ENCODE results near the gene NR2F6. TPM values are rescaled to one million over a fixed set of nuclear protein-coding genes. Genes with fewer than 3 reads are reported as not detected.

Gene NR2F6
- total RNA-seq, 1 experiment from 2014 or later = 26.3 TPM

- ChIA-PET CTCF (no interaction called here), POLR2A (ENCODE audit: low non-redundant PET) (no interaction called here)
- Histone ChIP-seq H3K27ac (ENCODE audit: low read depth, low read length, poor library complexity, severe bottlenecking) (no peak within 1 kb of the TSS), H3K9me3 (ENCODE audit: low read depth, low read length, poor library complexity, severe bottlenecking) (no peaks in the 10 kb centered on the region), H3K27me3 (replicated peaks; ENCODE audit: insufficient read depth, low read depth, low read length, poor library complexity) (no peaks in the 10 kb centered on the region), H3K4me1 (ENCODE audit: insufficient read depth, low read length, poor library complexity, severe bottlenecking) (peaks cover 6% of the 10 kb centered on the region), H3K36me3 (ENCODE audit: insufficient read depth, low read length, poor library complexity, severe bottlenecking) (peaks cover 5% of the 10 kb centered on the region), H3K4me3 (ENCODE audit: low read depth, low read length, poor library complexity, severe bottlenecking) (no peak within 1 kb of the TSS)
- DNase-seq (ENCODE audit: low spot score) = no peak
- TF ChIP-seq, protein P1, sequence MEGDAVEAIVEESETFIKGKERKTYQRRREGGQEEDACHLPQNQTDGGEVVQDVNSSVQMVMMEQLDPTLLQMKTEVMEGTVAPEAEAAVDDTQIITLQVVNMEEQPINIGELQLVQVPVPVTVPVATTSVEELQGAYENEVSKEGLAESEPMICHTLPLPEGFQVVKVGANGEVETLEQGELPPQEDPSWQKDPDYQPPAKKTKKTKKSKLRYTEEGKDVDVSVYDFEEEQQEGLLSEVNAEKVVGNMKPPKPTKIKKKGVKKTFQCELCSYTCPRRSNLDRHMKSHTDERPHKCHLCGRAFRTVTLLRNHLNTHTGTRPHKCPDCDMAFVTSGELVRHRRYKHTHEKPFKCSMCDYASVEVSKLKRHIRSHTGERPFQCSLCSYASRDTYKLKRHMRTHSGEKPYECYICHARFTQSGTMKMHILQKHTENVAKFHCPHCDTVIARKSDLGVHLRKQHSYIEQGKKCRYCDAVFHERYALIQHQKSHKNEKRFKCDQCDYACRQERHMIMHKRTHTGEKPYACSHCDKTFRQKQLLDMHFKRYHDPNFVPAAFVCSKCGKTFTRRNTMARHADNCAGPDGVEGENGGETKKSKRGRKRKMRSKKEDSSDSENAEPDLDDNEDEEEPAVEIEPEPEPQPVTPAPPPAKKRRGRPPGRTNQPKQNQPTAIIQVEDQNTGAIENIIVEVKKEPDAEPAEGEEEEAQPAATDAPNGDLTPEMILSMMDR (conservative IDR thresholded peaks at IDR 0.05; ENCODE audit: low read depth, low read length) = no peak
- TF ChIP-seq EZH2 (IDR thresholded peaks at IDR 0.05; ENCODE audit: borderline replicate concordance, low read depth, low read length, poor library complexity, severe bottlenecking) = no peak
- intact Hi-C loops (cut with micrococcal nuclease; ENCODE audit: unreplicated experiment) = no loop called here
- no TSS peak for BruUV-seq (replicated peaks)
Measured at GRCh38 chr19:17264641-17264979, 18.9 kb upstream of the NR2F6 start, which contains the start of gene USHBP1. Gene USHBP1 (minus strand): TSS chr19:17264745. CDS start chr19:17264299, 446 bp downstream.

- H3K36me3 ChIP-seq (ENCODE audit: insufficient read depth, low read length, poor library complexity, severe bottlenecking) = peaks cover 3% of the 10 kb centered on the region
- ChIA-PET CTCF (no interaction called here), POLR2A (ENCODE audit: low non-redundant PET) (no interaction called here)
- DNase-seq (ENCODE audit: low spot score) = no peak
- no peaks in the 10 kb centered on the region for H3K27me3 ChIP-seq (replicated peaks; ENCODE audit: insufficient read depth, low read depth, low read length, poor library complexity)
- H3K4me3 ChIP-seq (ENCODE audit: low read depth, low read length, poor library complexity, severe bottlenecking) = no peak overlapping the region
- no peaks in the 10 kb centered on the region for H3K9me3 ChIP-seq (ENCODE audit: low read depth, low read length, poor library complexity, severe bottlenecking)
- TF ChIP-seq, protein P1 (conservative IDR thresholded peaks at IDR 0.05; ENCODE audit: low read depth, low read length) = no peak
- TF ChIP-seq EZH2 (IDR thresholded peaks at IDR 0.05; ENCODE audit: borderline replicate concordance, low read depth, low read length, poor library complexity, severe bottlenecking) = no peak
- BruUV-seq (replicated peaks) = no TSS peak
- no peak overlapping the region for H3K27ac ChIP-seq (ENCODE audit: low read depth, low read length, poor library complexity, severe bottlenecking)
- intact Hi-C loops (cut with micrococcal nuclease; ENCODE audit: unreplicated experiment) = no loop called here
- H3K4me1 ChIP-seq (ENCODE audit: insufficient read depth, low read length, poor library complexity, severe bottlenecking) = peaks cover 6% of the 10 kb centered on the region
Measured at GRCh38 chr19:17263712-17264640, 18.3 kb upstream of the NR2F6 start.

GRCh38 chr19:17262557-17262956, 16.8 kb upstream of the NR2F6 start:
- ChIA-PET POLR2A (ENCODE audit: low non-redundant PET) (no interaction called here), CTCF (no interaction called here)
- DNase-seq (ENCODE audit: low spot score) = no peak
- no peak overlapping the region for H3K4me3 ChIP-seq (ENCODE audit: low read depth, low read length, poor library complexity, severe bottlenecking)
- H3K27me3 ChIP-seq (replicated peaks; ENCODE audit: insufficient read depth, low read depth, low read length, poor library complexity) = no peaks in the 10 kb centered on the region
- H3K4me1 ChIP-seq (ENCODE audit: insufficient read depth, low read length, poor library complexity, severe bottlenecking) = no peaks in the 10 kb centered on the region
- no peaks in the 10 kb centered on the region for H3K36me3 ChIP-seq (ENCODE audit: insufficient read depth, low read length, poor library complexity, severe bottlenecking)
- H3K9me3 ChIP-seq (ENCODE audit: low read depth, low read length, poor library complexity, severe bottlenecking) = no peaks in the 10 kb centered on the region
- no TSS peak for BruUV-seq (replicated peaks)
- intact Hi-C loops (cut with micrococcal nuclease; ENCODE audit: unreplicated experiment) = no loop called here
- H3K27ac ChIP-seq (ENCODE audit: low read depth, low read length, poor library complexity, severe bottlenecking) = no peak overlapping the region
- TF ChIP-seq, protein P1 (conservative IDR thresholded peaks at IDR 0.05; ENCODE audit: low read depth, low read length) = no peak
- no peak for TF ChIP-seq EZH2 (IDR thresholded peaks at IDR 0.05; ENCODE audit: borderline replicate concordance, low read depth, low read length, poor library complexity, severe bottlenecking)
